H9 (cell line): Measurements from ENCODE around the gene TMEM14C. TPM values are rescaled to one million over a fixed set of nuclear protein-coding genes. Genes with fewer than 3 reads are reported as not detected.

Source experiments
- DNase-seq: peaks from one replicate; pipeline ENCODE4 v3.0.0-alpha.2; 2017
- H2AFZ ChIP-seq: one replicate; pipeline ENCODE4 v1.6.1; 2013; ENCODE audit warnings: mild to moderate bottlenecking, low read length, control low read depth, moderate library complexity
- H2AK5ac ChIP-seq: 2 replicates; pipeline ENCODE4 v1.6.1; 2013; ENCODE audit warnings: low read length, control low read depth, mixed read lengths; ENCODE audit not compliant: insufficient read length
- H2BK120ac ChIP-seq: one replicate; pipeline ENCODE4 v1.6.1; 2013; ENCODE audit warnings: low read depth, mild to moderate bottlenecking, low read length, control low read depth, inconsistent platforms; ENCODE audit not compliant: poor library complexity, severe bottlenecking
- H2BK12ac ChIP-seq: 2 replicates; pipeline ENCODE4 v1.6.1; 2013; ENCODE audit warnings: low read length, control low read depth, mixed read lengths, low read depth; ENCODE audit not compliant: insufficient read length
- H2BK15ac ChIP-seq: 2 replicates; pipeline ENCODE4 v1.6.1; 2013; ENCODE audit warnings: low read depth, low read length, control low read depth
- H2BK20ac ChIP-seq: one replicate; pipeline ENCODE4 v1.6.1; 2013; ENCODE audit warnings: low read depth, mild to moderate bottlenecking, low read length, control low read depth, inconsistent platforms; ENCODE audit not compliant: poor library complexity, severe bottlenecking
- H2BK5ac ChIP-seq: 2 replicates; pipeline ENCODE4 v1.6.1; 2013; ENCODE audit warnings: low read length, control low read depth, mixed read lengths; ENCODE audit not compliant: insufficient read length
- H3K14ac ChIP-seq: 2 replicates; pipeline ENCODE4 v1.6.1; 2013; ENCODE audit warnings: low read length, control low read depth; ENCODE audit not compliant: insufficient read depth
- H3K18ac ChIP-seq: 2 replicates; pipeline ENCODE4 v1.6.1; 2013; ENCODE audit warnings: low read depth, mild to moderate bottlenecking, mixed read lengths, low read length, control low read depth; ENCODE audit not compliant: insufficient read length
- H3K23ac ChIP-seq: 2 replicates; pipeline ENCODE4 v1.6.1; 2013; ENCODE audit warnings: low read length, control low read depth, mixed read lengths, low read depth; ENCODE audit not compliant: insufficient read length
- H3K23me2 ChIP-seq: 2 replicates; pipeline ENCODE4 v1.6.1; 2013; ENCODE audit warnings: low read depth, mild to moderate bottlenecking, mixed read lengths, low read length, control low read depth; ENCODE audit not compliant: insufficient read length, poor library complexity, severe bottlenecking
- H3K27ac ChIP-seq: 2 replicates; pipeline ENCODE4 v1.5.1; 2013; ENCODE audit warnings: low read length, control low read depth, mixed read lengths, low read depth; ENCODE audit not compliant: insufficient read length
- H3K27me3 ChIP-seq: 2 replicates; pipeline ENCODE4 v1.6.1; 2013; ENCODE audit warnings: low read length, control low read depth, inconsistent platforms; ENCODE audit not compliant: insufficient read depth
- H3K4ac ChIP-seq: 2 replicates; pipeline ENCODE4 v1.6.1; 2013; ENCODE audit warnings: low read depth, mild to moderate bottlenecking, control low read depth, inconsistent platforms, low read length, moderate library complexity
- H3K4me1 ChIP-seq: 2 replicates; pipeline ENCODE4 v1.6.1; 2013; ENCODE audit warnings: low read length, control low read depth, inconsistent platforms; ENCODE audit not compliant: insufficient read depth
- H3K4me2 ChIP-seq: 2 replicates; pipeline ENCODE4 v1.6.1; 2013; ENCODE audit warnings: low read length, control low read depth, mixed read lengths; ENCODE audit not compliant: insufficient read length, insufficient read depth
- H3K56ac ChIP-seq: 2 replicates; pipeline ENCODE4 v1.6.1; 2013; ENCODE audit warnings: low read depth, mild to moderate bottlenecking, mixed read lengths, low read length, control low read depth; ENCODE audit not compliant: insufficient read length
- H3K79me1 ChIP-seq: 2 replicates; pipeline ENCODE4 v1.6.1; 2013; ENCODE audit warnings: low read depth, mild to moderate bottlenecking, moderate library complexity, low read length, control low read depth, inconsistent platforms; ENCODE audit not compliant: insufficient read depth, poor library complexity, severe bottlenecking
- H3K79me2 ChIP-seq: 2 replicates; pipeline ENCODE4 v1.6.1; 2013; ENCODE audit warnings: low read length, control low read depth, inconsistent platforms; ENCODE audit not compliant: insufficient read depth
- H3K9ac ChIP-seq: 2 replicates; pipeline ENCODE4 v1.6.1; 2013; ENCODE audit warnings: low read length, control low read depth, mixed read lengths; ENCODE audit not compliant: insufficient read length; ENCODE audit errors: extremely low read depth
- H3K9me3 ChIP-seq: one replicate; pipeline ENCODE4 v1.6.1; 2013; ENCODE audit warnings: low read depth, low read length, inconsistent platforms; ENCODE audit not compliant: control insufficient read depth
- H3T11ph ChIP-seq: one replicate; pipeline ENCODE4 v1.6.1; 2013; ENCODE audit warnings: mild to moderate bottlenecking, low read length, control low read depth, inconsistent platforms
- H4K20me1 ChIP-seq: one replicate; pipeline ENCODE4 v1.6.1; 2013; ENCODE audit not compliant: control insufficient read depth, insufficient read length, insufficient read depth
- H4K5ac ChIP-seq: 2 replicates; pipeline ENCODE4 v1.6.1; 2013; ENCODE audit warnings: low read depth, mild to moderate bottlenecking, mixed read lengths, low read length, control low read depth; ENCODE audit not compliant: insufficient read length
- H4K8ac ChIP-seq: replicated peaks from 2 replicates; pipeline ENCODE4 v1.6.1; 2013; ENCODE audit warnings: low read length, control low read depth, mixed read lengths, low read depth; ENCODE audit not compliant: insufficient read length
- H4K91ac ChIP-seq: 2 replicates; pipeline ENCODE4 v1.6.1; 2013; ENCODE audit warnings: low read depth, mild to moderate bottlenecking, moderate library complexity, mixed read lengths, low read length, control low read depth; ENCODE audit not compliant: insufficient read length
- H3K27ac Mint-ChIP-seq, 3 experiments: 2 replicates in 2 of 3; 3 replicates in 1 of 3; pipeline ENCODE4 v1.8.0; 2020 to 2021; ENCODE audit warnings: mixed read lengths in 3 of 3, mild to moderate bottlenecking in 1 of 3, moderate library complexity in 1 of 3
- H3K27me3 Mint-ChIP-seq: 2 replicates; pipeline ENCODE4 v1.8.0; 2021; ENCODE audit warnings: low read depth, mild to moderate bottlenecking, moderate library complexity, mixed read lengths
- H3K36me3 Mint-ChIP-seq, 3 experiments: 2 replicates in 2 of 3; 3 replicates in 1 of 3; pipeline ENCODE4 v1.8.0; 2020 to 2021; ENCODE audit warnings: low read depth in 3 of 3, mixed read lengths in 3 of 3; ENCODE audit not compliant: insufficient read depth in 1 of 3
- H3K4me1 Mint-ChIP-seq, 2 experiments: 2 replicates each; pipeline ENCODE4 v1.8.0; 2020; ENCODE audit warnings: mixed read lengths in 2 of 2
- H3K4me3 Mint-ChIP-seq, 2 experiments: 2 replicates in 1 of 2; 3 replicates in 1 of 2; pipeline ENCODE4 v1.8.0; 2020 to 2021; ENCODE audit warnings: mild to moderate bottlenecking in 2 of 2, mixed read lengths in 2 of 2, moderate library complexity in 1 of 2
- H3K9me3 Mint-ChIP-seq, 2 experiments: 2 replicates in 1 of 2; 3 replicates in 1 of 2; pipeline ENCODE4 v1.8.0; 2020; ENCODE audit warnings: mild to moderate bottlenecking in 2 of 2, mixed read lengths in 2 of 2, moderate library complexity in 1 of 2
- WGBS: extraction: QIAGEN DNeasy Blood & Tissue Kit; methylation state at CpG from one replicate; pipeline ENCODE4 v1.1.7; 2013; ENCODE audit warnings: missing lambda C conversion rate, low lambda C conversion rate, mixed read lengths; ENCODE audit not compliant: insufficient read length; ENCODE audit errors: extremely low coverage; 5-methylcytosine and 5-hydroxymethylcytosine counted together
- total RNA-seq: library from RNA; stranded (reverse); gene quantifications from 2 replicates; pipeline ENCODE4 v1.2.1, GENCODE V29; 2021
- TF ChIP-seq, protein P1 (sequence below): fragments of 200-600 bp; sonication (generic); conservative IDR thresholded peaks from 3 replicates; pipeline ENCODE4 v1.8.0; 2021; ENCODE audit warnings: antibody characterized with exemption, mild to moderate bottlenecking

Gene TMEM14C
- total RNA-seq, 1 experiment from 2014 or later = 94.4 TPM

DNA sequence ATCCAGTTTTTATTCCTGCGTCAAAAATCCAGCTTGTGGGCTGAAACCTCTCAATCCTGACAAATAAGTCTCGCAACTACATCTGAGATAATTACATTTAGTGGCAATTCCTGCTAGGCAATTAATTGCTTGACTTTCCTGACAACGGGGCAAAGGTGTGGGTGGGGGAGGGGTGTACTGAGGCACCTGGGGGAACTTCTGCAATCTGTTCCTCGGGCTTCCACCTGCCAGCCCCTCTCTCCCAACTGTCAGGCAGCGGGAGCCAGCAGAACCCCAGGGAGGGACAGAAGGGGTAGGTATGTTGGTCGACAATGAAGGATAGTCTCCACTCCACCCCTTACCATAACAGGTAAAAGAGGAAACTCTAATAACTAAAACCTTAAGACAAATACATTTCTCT, 35.3 kb upstream of the TMEM14C start:
- Mint-ChIP-seq H3K9me3 (no peaks in the 10 kb centered on the region), H3K36me3 (no peaks in the 10 kb centered on the region), H3K27me3 (no peaks in the 10 kb centered on the region), H3K4me1 (peaks cover 27 to 31% of the 10 kb centered on the region in 2 experiments), H3K4me3 (no peak overlapping the region), H3K27ac (no peak overlapping the region)
- Histone ChIP-seq H2BK120ac (no peak overlapping the region), H3K9ac (no peak overlapping the region), H3K56ac (no peak overlapping the region), H3K18ac (no peak overlapping the region), H2AFZ (no peak overlapping the region), H3K27ac (no peak overlapping the region), H3K27me3 (no peaks in the 10 kb centered on the region), H4K20me1 (no peaks in the 10 kb centered on the region), H3K4me2 (no peak overlapping the region), H3K79me1 (no peaks in the 10 kb centered on the region), H3K23ac (no peak overlapping the region), H2AK5ac (no peak overlapping the region), H3T11ph (no peak overlapping the region), H4K91ac (no peak overlapping the region), H3K14ac (no peak overlapping the region), H4K5ac (no peak overlapping the region), H3K4me1 (no peaks in the 10 kb centered on the region), H2BK15ac (no peak overlapping the region), H3K23me2 (no peaks in the 10 kb centered on the region), H2BK12ac (no peak overlapping the region), H3K9me3 (no peaks in the 10 kb centered on the region), H2BK5ac (no peak overlapping the region), H2BK20ac (no peak overlapping the region), H3K79me2 (no peaks in the 10 kb centered on the region), H3K4ac (no peak overlapping the region), H4K8ac (no peak overlapping the region)
- no peak for DNase-seq
- TF ChIP-seq, protein P1, sequence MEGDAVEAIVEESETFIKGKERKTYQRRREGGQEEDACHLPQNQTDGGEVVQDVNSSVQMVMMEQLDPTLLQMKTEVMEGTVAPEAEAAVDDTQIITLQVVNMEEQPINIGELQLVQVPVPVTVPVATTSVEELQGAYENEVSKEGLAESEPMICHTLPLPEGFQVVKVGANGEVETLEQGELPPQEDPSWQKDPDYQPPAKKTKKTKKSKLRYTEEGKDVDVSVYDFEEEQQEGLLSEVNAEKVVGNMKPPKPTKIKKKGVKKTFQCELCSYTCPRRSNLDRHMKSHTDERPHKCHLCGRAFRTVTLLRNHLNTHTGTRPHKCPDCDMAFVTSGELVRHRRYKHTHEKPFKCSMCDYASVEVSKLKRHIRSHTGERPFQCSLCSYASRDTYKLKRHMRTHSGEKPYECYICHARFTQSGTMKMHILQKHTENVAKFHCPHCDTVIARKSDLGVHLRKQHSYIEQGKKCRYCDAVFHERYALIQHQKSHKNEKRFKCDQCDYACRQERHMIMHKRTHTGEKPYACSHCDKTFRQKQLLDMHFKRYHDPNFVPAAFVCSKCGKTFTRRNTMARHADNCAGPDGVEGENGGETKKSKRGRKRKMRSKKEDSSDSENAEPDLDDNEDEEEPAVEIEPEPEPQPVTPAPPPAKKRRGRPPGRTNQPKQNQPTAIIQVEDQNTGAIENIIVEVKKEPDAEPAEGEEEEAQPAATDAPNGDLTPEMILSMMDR = no peak
- WGBS = no CpG with 5 or more reads among the region's 6 CpGs
